Activated CD4-positive, alpha-beta T cell treated with anti-CD3 and anti-CD28 coated beads, Interleukin-10, Interleukin-2, amounts not matched to agents 100 ng/mL and 50 ng/mL, durations not matched to agents 16 hours and 8 hours (primary cell): Measurements from ENCODE around the gene NAAA.
"Not testable (repeated sequence)": the region's sequence is repeated elsewhere in the genome, so short reads cannot be mapped to it uniquely, and the experiment has no call there.

Experiments
- DNase-seq: peaks from one replicate; pipeline ENCODE4 v3.0.0-alpha.2; 2020

NAAA gene

GRCh38 chr4:75916091-75916661 lies 24.6 kb downstream of the NAAA start:
- peak; percentile 52 for DNase-seq

- no peak for DNase-seq
These were observed 27.8 kb downstream of the NAAA start for GRCh38 chr4:75912968-75913367.

- not testable (repeated sequence) for DNase-seq
These were observed 30.0 kb downstream of the NAAA start for GRCh38 chr4:75910831-75911230.

- DNase-seq = no peak
These were observed 31.4 kb downstream of the NAAA start for GRCh38 chr4:75909405-75909804.

- no peak for DNase-seq
These were observed 32.3 kb downstream of the NAAA start for GRCh38 chr4:75908555-75908954.

- no peak for DNase-seq
These were observed 32.8 kb downstream of the NAAA start for GRCh38 chr4:75907966-75908365.

- no peak for DNase-seq
These were observed 36.7 kb downstream of the NAAA start for GRCh38 chr4:75904076-75904475.

- DNase-seq = no peak
These were observed 38.5 kb downstream of the NAAA start, which contains the start of gene PPEF2 for GRCh38 chr4:75902352-75902751. Gene PPEF2, minus strand, starts transcription at chr4:75902452. Its CDS starts 6,127 bp downstream, at chr4:75896325.

- DNase-seq = no peak
These were observed 42.3 kb downstream of the NAAA start for GRCh38 chr4:75898536-75898935.

GRCh38 chr4:75895744-75896314 lies 45.0 kb downstream of the NAAA start:
- DNase-seq = peak; percentile 46

- no peak for DNase-seq
These were observed 48.3 kb downstream of the NAAA start for GRCh38 chr4:75892508-75892907.

GRCh38 chr4:75891611-75892010 lies 49.2 kb downstream of the NAAA start:
- DNase-seq = no peak

- DNase-seq = no peak
These were observed 51.1 kb downstream of the NAAA start for GRCh38 chr4:75889537-75890199.

- no peak for DNase-seq
These were observed 54.7 kb downstream of the NAAA start for GRCh38 chr4:75886104-75886503.

- DNase-seq = peak; percentile 54
These were observed 59.3 kb downstream of the NAAA start for GRCh38 chr4:75881476-75881875.

GRCh38 chr4:75880278-75880677 lies 60.5 kb downstream of the NAAA start:
- DNase-seq = no peak

- DNase-seq = no peak
These were observed 62.5 kb downstream of the NAAA start for GRCh38 chr4:75878246-75878756.

GRCh38 chr4:75876218-75876617 lies 64.6 kb downstream of the NAAA start:
- no peak for DNase-seq

- DNase-seq = no peak
These were observed 71.7 kb downstream of the NAAA start for GRCh38 chr4:75869100-75869499.

- no peak for DNase-seq
These were observed 73.7 kb downstream of the NAAA start for GRCh38 chr4:75867130-75867529.
